CD4-positive, alpha-beta T cell (primary cell): ENCODE data around the gene KLHL12. TPM values are rescaled to one million over a fixed set of nuclear protein-coding genes. Genes with fewer than 3 reads are reported as not detected.

ENCODE experiments used
- ATAC-seq: fragments of 200-7000 bp; cut with Tn5 transposase; one replicate; pipeline ENCODE4 v1.10.0; 2022; ENCODE audit warnings: mild to moderate bottlenecking; ENCODE audit not compliant: poor library complexity
- CTCF ChIA-PET: fragments of 350-600 bp; sonication (Branson Sonifier 250); formaldehyde crosslinking; loops from one replicate; lab custom pipeline; 2021; ENCODE audit warnings: antibody characterized with exemption, inconsistent platforms; lab: Charles Lee
- POLR2A ChIA-PET: fragments of 350-600 bp; sonication (Branson Sonifier 250); formaldehyde crosslinking; loops from one replicate; lab custom pipeline; 2021; ENCODE audit warnings: antibody characterized with exemption, inconsistent platforms; lab: Charles Lee
- DNase-seq, 14 experiments: peaks; one replicate each; pipeline ENCODE4 v3.0.0-alpha.2; 2013 to 2020; ENCODE audit warnings: mixed read lengths in 2 of 14
- H3K27ac ChIP-seq, 2 donors: one replicate each; pipeline versions ENCODE4 v1.5.1 to v1.7.0; 2013; ENCODE audit warnings: low read length in 2 of 2, low read depth in 1 of 2, mild to moderate bottlenecking in 1 of 2
- H3K27me3 ChIP-seq, 2 experiments: 1 replicate in 1 of 2; 2 replicates in 1 of 2; pipeline versions ENCODE4 v1.6.1 to v1.7.0; 2013; ENCODE audit warnings: low read length in 2 of 2, control low read depth in 1 of 2, mild to moderate bottlenecking in 1 of 2, moderate library complexity in 1 of 2; ENCODE audit not compliant: insufficient read depth in 2 of 2, control insufficient read depth in 1 of 2
- H3K36me3 ChIP-seq: one replicate; pipeline ENCODE4 v1.6.1; 2013; ENCODE audit warnings: low read length, control low read depth; ENCODE audit not compliant: insufficient read depth
- H3K4me1 ChIP-seq: one replicate; pipeline ENCODE4 v1.6.1; 2013; ENCODE audit warnings: low read length, control low read depth; ENCODE audit not compliant: insufficient read depth
- H3K4me3 ChIP-seq: one replicate; pipeline ENCODE4 v1.5.1; 2013; ENCODE audit warnings: mild to moderate bottlenecking, low read length, moderate library complexity
- H3K9me3 ChIP-seq, 2 experiments: 1 replicate in 1 of 2; 2 replicates in 1 of 2; pipeline versions ENCODE4 v1.6.1 to v1.7.0; 2013; ENCODE audit warnings: low read length in 2 of 2, mild to moderate bottlenecking in 2 of 2, control low read depth in 1 of 2, moderate library complexity in 1 of 2; ENCODE audit not compliant: control insufficient read depth in 1 of 2, insufficient read depth in 1 of 2
- H3K27ac Mint-ChIP-seq: one replicate; pipeline ENCODE4 v1.8.0; 2020; ENCODE audit warnings: mixed read lengths
- H3K27me3 Mint-ChIP-seq: one replicate; pipeline ENCODE4 v1.8.0; 2021; ENCODE audit warnings: mixed read lengths
- H3K36me3 Mint-ChIP-seq: one replicate; pipeline ENCODE4 v1.8.0; 2021; ENCODE audit warnings: low read depth, mixed read lengths
- H3K4me1 Mint-ChIP-seq: one replicate; pipeline ENCODE4 v1.8.0; 2021; ENCODE audit warnings: low read depth, mixed read lengths
- H3K4me3 Mint-ChIP-seq: one replicate; pipeline ENCODE4 v1.8.0; 2020; ENCODE audit warnings: mild to moderate bottlenecking, mixed read lengths
- H3K9me3 Mint-ChIP-seq: one replicate; pipeline ENCODE4 v1.8.0; 2020; ENCODE audit warnings: mixed read lengths
- intact Hi-C, 2 experiments: fragments of 100-400 bp; cut with DNase I in 1 of 2; cut with micrococcal nuclease in 1 of 2; formaldehyde crosslinking; loops; one replicate each; pipeline versions ENCODE4 v1.15.1 to v1.9.0; 2023 to 2025; cut with DNase I, micrococcal nuclease
- total RNA-seq, 174 experiments: library from RNA in 2 of 174; stranded (reverse) in 2 of 174; gene quantifications; one replicate each; pipeline ENCODE4 v1.2.3 and lab custom pipeline; 2021 to 2026
- TF ChIP-seq, protein P1 (sequence below): fragments of 200-600 bp; IDR thresholded peaks from one replicate; pipeline ENCODE4 v1.8.0; 2022; ENCODE audit warnings: antibody characterized with exemption, mild to moderate bottlenecking

KLHL12 gene
- total RNA-seq, 2 experiments from 2014 or later, result 18.5 to 18.6 TPM

DNA sequence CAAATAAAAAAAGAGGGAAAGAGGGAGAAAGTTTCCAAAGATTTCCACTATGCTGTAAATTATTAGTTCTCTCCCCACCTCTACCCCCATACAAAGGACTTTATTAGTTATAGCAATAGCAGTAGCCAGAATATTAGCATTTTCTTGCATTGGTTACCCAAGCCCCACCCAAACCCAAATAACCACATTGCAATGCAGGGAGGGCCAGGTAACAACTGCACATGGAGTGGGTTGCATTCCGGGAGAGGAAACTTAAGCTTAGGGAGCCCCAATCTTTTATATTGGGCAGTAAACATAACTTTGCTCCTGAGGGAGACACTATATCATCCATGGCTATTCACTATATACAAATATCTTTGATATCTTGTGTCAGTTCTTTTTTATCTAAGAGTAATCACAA, 25.1 kb upstream of the KLHL12 start:
- H3K27me3 ChIP-seq, result no peaks in the 10 kb centered on the region
- ATAC-seq (no peak), DNase-seq (no peak)
- H3K36me3 ChIP-seq, result peaks cover 40% of the 10 kb centered on the region
- Mint-ChIP-seq H3K27me3 (no peaks in the 10 kb centered on the region), H3K9me3 (no peaks in the 10 kb centered on the region), H3K27ac (peak overlapping the region; percentile 59), H3K4me3 (no peak overlapping the region), H3K36me3 (peaks cover 60% of the 10 kb centered on the region), H3K4me1 (peaks cover 60% of the 10 kb centered on the region)
- intact Hi-C loops, result no loop called here
- TF ChIP-seq, protein P1, sequence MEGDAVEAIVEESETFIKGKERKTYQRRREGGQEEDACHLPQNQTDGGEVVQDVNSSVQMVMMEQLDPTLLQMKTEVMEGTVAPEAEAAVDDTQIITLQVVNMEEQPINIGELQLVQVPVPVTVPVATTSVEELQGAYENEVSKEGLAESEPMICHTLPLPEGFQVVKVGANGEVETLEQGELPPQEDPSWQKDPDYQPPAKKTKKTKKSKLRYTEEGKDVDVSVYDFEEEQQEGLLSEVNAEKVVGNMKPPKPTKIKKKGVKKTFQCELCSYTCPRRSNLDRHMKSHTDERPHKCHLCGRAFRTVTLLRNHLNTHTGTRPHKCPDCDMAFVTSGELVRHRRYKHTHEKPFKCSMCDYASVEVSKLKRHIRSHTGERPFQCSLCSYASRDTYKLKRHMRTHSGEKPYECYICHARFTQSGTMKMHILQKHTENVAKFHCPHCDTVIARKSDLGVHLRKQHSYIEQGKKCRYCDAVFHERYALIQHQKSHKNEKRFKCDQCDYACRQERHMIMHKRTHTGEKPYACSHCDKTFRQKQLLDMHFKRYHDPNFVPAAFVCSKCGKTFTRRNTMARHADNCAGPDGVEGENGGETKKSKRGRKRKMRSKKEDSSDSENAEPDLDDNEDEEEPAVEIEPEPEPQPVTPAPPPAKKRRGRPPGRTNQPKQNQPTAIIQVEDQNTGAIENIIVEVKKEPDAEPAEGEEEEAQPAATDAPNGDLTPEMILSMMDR, result no peak
- no peak overlapping the region for H3K27ac ChIP-seq
- ChIA-PET POLR2A (interaction anchor here (0.6 to 1.6 kb wide), 3 partner anchors 16 to 55 kb away, joined by 3 to 5 read pairs (median 3); partner anchors contain the start of gene TMEM183A), CTCF (interaction anchor here (1.1 to 1.2 kb wide), 2 partner anchors 9 to 47 kb away, joined by 3 to 5 read pairs; no protein-coding TSS in a partner anchor)
- no peak overlapping the region for H3K4me3 ChIP-seq
- H3K4me1 ChIP-seq, result peaks cover 33% of the 10 kb centered on the region
- H3K9me3 ChIP-seq, result no peaks in the 10 kb centered on the region

DNA sequence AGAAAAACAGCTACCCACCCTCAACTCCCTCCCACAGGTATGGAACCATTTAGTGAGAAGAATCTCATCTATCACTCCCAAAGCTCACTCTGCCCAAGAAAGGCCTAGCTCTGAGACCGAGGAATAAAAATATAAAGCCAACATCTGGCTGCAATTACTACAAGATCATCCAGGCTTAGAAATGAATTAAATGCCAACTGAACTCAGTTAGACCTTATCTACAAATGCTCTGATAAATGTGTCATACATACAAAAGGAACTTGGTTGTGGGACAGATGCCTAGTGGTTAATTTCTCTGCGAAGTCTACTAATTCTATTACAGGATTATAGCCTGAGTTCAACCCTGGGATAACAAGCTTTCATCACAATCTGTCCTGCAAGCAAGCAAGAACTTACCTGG, 24.4 kb upstream of the KLHL12 start:
- no peak for DNase-seq
- peaks cover 53% of the 10 kb centered on the region for H3K4me1 Mint-ChIP-seq
- no peak for ATAC-seq
- H3K9me3 Mint-ChIP-seq, result no peaks in the 10 kb centered on the region
- Histone ChIP-seq H3K4me1 (peaks cover 27% of the 10 kb centered on the region), H3K27me3 (no peaks in the 10 kb centered on the region), H3K9me3 (no peaks in the 10 kb centered on the region), H3K36me3 (peaks cover 43% of the 10 kb centered on the region), H3K27ac (no peak overlapping the region), H3K4me3 (no peak overlapping the region)
- intact Hi-C loops, result no loop called here
- no peak overlapping the region for H3K4me3 Mint-ChIP-seq
- TF ChIP-seq, protein P1, result no peak
- H3K36me3 Mint-ChIP-seq, result peaks cover 64% of the 10 kb centered on the region
- H3K27ac Mint-ChIP-seq, result peak overlapping the region; percentile 59
- no peaks in the 10 kb centered on the region for H3K27me3 Mint-ChIP-seq
- ChIA-PET POLR2A (interaction anchor here (1.0 to 1.6 kb wide), 2 partner anchors 17 to 19 kb away, joined by 3 to 4 read pairs; no protein-coding TSS in a partner anchor), CTCF (interaction anchor here (1.2 kb wide), 1 partner anchor 8 kb away, joined by 3 read pairs; no protein-coding TSS in a partner anchor)

DNA sequence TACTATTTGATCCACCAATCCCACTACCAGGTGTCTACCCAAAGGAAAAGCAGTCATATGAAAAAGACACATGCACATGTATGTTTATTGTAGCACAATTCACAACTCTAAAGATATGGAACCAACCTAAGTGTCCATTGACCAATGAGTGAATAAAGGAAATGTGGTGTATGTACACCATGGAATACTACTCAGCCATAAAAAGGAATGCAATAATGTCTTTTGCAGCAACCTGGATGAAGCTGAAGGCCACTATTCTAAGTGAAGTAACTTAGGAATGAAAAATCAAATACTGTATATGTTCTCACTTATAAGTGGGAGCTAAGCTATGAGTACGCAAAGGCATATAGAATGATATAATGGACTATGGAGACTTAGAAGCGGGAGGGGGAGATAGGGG, 18.4 kb upstream of the KLHL12 start:
- no peak for DNase-seq
- ChIA-PET CTCF (no interaction called here), POLR2A (no interaction called here)
- Mint-ChIP-seq H3K36me3 (peaks cover 87% of the 10 kb centered on the region), H3K4me1 (no peaks in the 10 kb centered on the region), H3K9me3 (no peaks in the 10 kb centered on the region), H3K4me3 (no peak overlapping the region), H3K27ac (no peak overlapping the region), H3K27me3 (no peaks in the 10 kb centered on the region)
- no peaks in the 10 kb centered on the region for H3K27me3 ChIP-seq
- no peak for ATAC-seq
- H3K4me1 ChIP-seq, result no peaks in the 10 kb centered on the region
- H3K9me3 ChIP-seq, result no peaks in the 10 kb centered on the region
- TF ChIP-seq, protein P1, result no peak
- no peak overlapping the region for H3K27ac ChIP-seq
- H3K36me3 ChIP-seq, result peaks cover 90% of the 10 kb centered on the region
- intact Hi-C loops, result no loop called here
- no peak overlapping the region for H3K4me3 ChIP-seq
